GM21381 (cell line): ENCODE results near the gene CLEC1A.
"Not testable (repeated sequence)": the region's sequence is repeated elsewhere in the genome, so short reads cannot be mapped to it uniquely, and the experiment has no call there.

Experiments used
- ATAC-seq: cut with Tn5 transposase; IDR thresholded peaks from one replicate; pipeline ENCODE4 v1.9.1; 2021; ENCODE audit warnings: mild to moderate bottlenecking, moderate library complexity; ENCODE audit not compliant: unreplicated experiment

Gene CLEC1A

GRCh38 chr12:10052193-10052913 is 46.4 kb downstream of the CLEC1A start:
- ATAC-seq, result no peak

- ATAC-seq, result no peak
Measured at GRCh38 chr12:10048526-10048925, 50.3 kb downstream of the CLEC1A start.

- no peak for ATAC-seq
Measured at GRCh38 chr12:10042167-10042566, 56.6 kb downstream of the CLEC1A start.

- no peak for ATAC-seq
Measured at GRCh38 chr12:10033783-10034545, 64.8 kb downstream of the CLEC1A start.

GRCh38 chr12:10031771-10032175 is 67.0 kb downstream of the CLEC1A start:
- ATAC-seq, result no peak

GRCh38 chr12:10031321-10031720 is 67.5 kb downstream of the CLEC1A start:
- ATAC-seq, result no peak

- ATAC-seq, result no peak
Measured at GRCh38 chr12:10030446-10030845, 68.3 kb downstream of the CLEC1A start, which contains the start of gene CLEC9A. CLEC9A (plus strand) TSS chr12:10030682; CDS start chr12:10052688, 22,006 bp downstream.

- ATAC-seq, result no peak
Measured at GRCh38 chr12:10027721-10028120, 71.1 kb downstream of the CLEC1A start.

- no peak for ATAC-seq
Measured at GRCh38 chr12:10027311-10027710, 71.5 kb downstream of the CLEC1A start.

GRCh38 chr12:10026666-10027065 is 72.1 kb downstream of the CLEC1A start:
- not testable (repeated sequence) for ATAC-seq

GRCh38 chr12:10025236-10025635 is 73.5 kb downstream of the CLEC1A start:
- ATAC-seq, result no peak

GRCh38 chr12:10021342-10021741 is 77.4 kb downstream of the CLEC1A start:
- ATAC-seq, result no peak
